NCI-H748 (cell line): ENCODE data around the gene ARHGAP26.

ENCODE experiments used
- DNase-seq: peaks from one replicate; lab custom pipeline; 2025; ENCODE audit not compliant: unreplicated experiment; lab: John Stamatoyannopoulos, UW

The ARHGAP26 gene

GRCh38 chr5:143130613-143131305 is 360.6 kb downstream of the ARHGAP26 start:
- no peak for DNase-seq

- no peak for DNase-seq
These were observed 361.8 kb downstream of the ARHGAP26 start for GRCh38 chr5:143131972-143132371.

GRCh38 chr5:143132739-143133138 is 362.6 kb downstream of the ARHGAP26 start:
- DNase-seq = no peak

GRCh38 chr5:143133721-143134120 is 363.5 kb downstream of the ARHGAP26 start:
- DNase-seq = no peak

GRCh38 chr5:143134269-143134668 is 364.1 kb downstream of the ARHGAP26 start:
- no peak for DNase-seq

- no peak for DNase-seq
These were observed 364.7 kb downstream of the ARHGAP26 start for GRCh38 chr5:143134900-143135299.

GRCh38 chr5:143135832-143136551 is 365.8 kb downstream of the ARHGAP26 start:
- no peak for DNase-seq

GRCh38 chr5:143138839-143139238 is 368.7 kb downstream of the ARHGAP26 start:
- no peak for DNase-seq

- no peak for DNase-seq
These were observed 369.4 kb downstream of the ARHGAP26 start for GRCh38 chr5:143139585-143139984.

GRCh38 chr5:143140492-143141203 is 370.5 kb downstream of the ARHGAP26 start:
- DNase-seq = peak; percentile 98

GRCh38 chr5:143141652-143142051 is 371.5 kb downstream of the ARHGAP26 start:
- DNase-seq = no peak

GRCh38 chr5:143142596-143143435 is 372.6 kb downstream of the ARHGAP26 start:
- peak; percentile 92 for DNase-seq

- no peak for DNase-seq
These were observed 373.8 kb downstream of the ARHGAP26 start for GRCh38 chr5:143143973-143144372.

GRCh38 chr5:143145243-143146160 is 375.3 kb downstream of the ARHGAP26 start:
- DNase-seq = no peak

GRCh38 chr5:143146161-143146560 is 376.0 kb downstream of the ARHGAP26 start:
- DNase-seq = no peak

- no peak for DNase-seq
These were observed 377.2 kb downstream of the ARHGAP26 start for GRCh38 chr5:143147383-143147782.

- DNase-seq = no peak
These were observed 377.7 kb downstream of the ARHGAP26 start for GRCh38 chr5:143147902-143148301.

- no peak for DNase-seq
These were observed 378.6 kb downstream of the ARHGAP26 start for GRCh38 chr5:143148771-143149170.

- DNase-seq = no peak
These were observed 379.6 kb downstream of the ARHGAP26 start for GRCh38 chr5:143149759-143150158.
